SW480 (cell line): ENCODE data around the gene MAN1C1.
"Not testable (repeated sequence)": the region's sequence is repeated elsewhere in the genome, so short reads cannot be mapped to it uniquely, and the experiment has no call there.

Experiments used
- DNase-seq: peaks from one replicate; pipeline ENCODE4 v3.0.0-alpha.2; 2016; ENCODE audit warnings: low spot score

MAN1C1 gene

DNA sequence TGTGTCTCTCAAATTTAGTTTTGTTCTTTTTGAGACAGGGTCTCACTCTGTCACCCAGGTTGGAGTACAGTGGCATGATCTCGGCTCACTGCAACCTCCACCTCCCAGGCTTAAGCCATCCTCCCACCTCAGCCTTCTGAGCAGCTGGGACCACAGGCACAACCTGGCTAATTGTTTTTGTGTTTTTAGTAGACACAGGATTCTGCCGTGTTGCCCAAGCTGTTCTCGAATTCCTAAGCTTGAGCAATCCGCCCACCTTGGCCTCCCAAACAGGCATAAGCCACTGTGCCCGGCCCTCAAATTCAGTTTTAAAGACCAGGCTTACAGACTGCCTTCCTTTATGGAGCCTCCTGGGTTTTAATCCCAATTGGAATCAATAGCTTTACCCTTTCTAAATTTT, 99.7 kb downstream of the MAN1C1 start:
- no peak for DNase-seq

DNA sequence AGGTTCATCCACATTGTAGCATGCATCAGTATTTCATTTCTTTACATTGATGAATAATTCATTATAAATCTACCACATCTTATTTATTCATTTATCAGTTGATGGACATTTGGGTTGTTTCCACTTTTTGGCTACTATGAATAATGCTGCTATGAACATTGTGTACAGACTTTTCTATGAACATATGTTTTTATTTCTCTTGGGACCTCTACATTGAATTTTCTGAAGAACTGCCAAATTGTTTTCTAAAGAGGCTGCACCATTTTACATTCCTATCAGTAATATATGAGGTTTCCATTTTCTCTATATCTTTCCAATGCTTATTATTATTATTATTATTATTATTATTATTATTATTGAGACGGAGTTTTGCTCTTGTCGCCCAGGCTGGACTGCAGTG, 102.1 kb downstream of the MAN1C1 start:
- no peak for DNase-seq

DNA sequence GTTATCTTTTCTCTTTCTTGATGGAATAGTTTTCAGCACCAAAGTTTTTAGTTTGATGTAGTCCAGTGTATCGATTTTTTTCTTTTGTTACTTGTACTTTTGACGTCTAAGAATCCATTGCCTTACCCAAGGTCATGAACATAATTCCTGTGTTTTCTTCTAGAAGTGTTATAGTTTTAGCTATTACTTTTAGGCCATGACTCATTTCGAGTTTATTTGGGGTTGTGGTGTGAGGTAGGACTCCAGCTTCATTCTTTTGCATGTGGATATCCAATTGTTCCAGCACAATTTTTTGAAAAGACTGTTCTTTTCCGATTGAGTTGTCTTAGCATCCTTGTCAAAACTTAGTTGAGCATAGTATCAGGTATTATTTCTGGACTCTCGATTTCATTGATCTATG, 104.0 kb downstream of the MAN1C1 start:
- DNase-seq: no peak

DNA sequence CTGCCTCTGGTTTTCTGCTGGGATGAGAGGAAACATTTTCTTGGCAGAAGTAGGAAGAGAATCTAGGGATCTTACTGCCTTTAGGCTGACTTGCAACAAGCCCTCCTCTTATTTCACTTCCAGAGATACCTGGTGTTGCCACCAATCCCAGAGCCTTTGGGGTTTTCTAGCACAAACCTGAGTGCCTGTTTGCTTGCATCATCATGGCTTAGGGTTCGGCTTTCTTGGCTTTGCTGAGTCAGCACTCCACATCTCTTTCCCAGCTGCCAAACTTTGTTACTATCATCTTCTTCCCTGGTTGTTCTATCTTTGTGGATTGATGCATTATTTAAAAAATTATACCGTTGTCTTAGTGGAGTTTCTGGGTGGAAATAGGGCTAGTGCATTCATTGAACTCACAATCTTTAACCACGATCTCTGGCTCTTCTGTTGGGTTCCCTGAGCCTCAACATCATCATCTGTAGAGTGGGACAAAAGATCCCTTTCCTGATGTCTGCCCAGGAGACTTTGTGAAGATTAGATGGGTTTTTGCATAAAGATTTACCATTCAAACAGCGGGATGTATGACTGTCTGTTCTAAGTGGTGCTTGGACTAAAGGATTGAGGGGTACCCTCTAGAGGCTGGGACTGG, 106.8 kb downstream of the MAN1C1 start:
- DNase-seq: no peak

DNA sequence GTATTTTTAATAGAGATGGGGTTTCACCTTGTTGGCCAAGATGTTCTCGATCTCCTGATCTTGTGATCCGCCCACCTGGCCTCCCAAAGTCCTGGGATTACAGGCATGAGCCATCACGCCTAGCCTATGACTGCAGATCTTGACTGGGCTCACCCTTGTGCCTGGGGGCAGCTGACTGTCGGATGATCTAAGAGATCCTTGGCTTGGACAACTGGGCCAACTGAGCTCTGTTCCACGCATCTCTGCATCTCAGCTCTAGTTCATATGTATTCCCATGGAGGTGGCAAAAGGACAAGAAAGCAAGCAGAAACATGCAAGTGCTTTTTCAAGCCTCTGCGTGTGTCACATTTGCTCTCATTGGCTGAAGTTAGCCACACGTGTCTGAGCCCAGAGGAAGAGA, 107.6 kb downstream of the MAN1C1 start:
- no peak for DNase-seq

DNA sequence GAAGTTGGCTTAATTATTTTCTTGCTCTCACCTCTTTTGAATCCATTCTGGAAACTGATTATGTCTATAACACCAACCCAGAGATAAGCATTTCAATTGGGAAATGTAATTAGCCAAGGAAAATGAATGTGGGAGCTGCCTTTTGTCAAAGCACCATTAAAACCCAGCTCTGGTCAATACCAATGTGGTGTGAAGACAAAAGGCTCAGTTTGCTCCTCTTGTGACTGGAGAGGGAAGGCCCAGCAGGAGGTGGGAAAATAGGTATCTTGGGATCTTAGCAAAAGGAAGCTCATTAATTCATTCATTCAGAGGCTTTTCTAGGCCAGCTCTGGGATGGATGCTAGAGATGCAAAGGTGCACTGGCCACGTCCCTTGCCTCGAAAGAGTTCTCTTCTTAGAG, 108.4 kb downstream of the MAN1C1 start:
- no peak for DNase-seq

DNA sequence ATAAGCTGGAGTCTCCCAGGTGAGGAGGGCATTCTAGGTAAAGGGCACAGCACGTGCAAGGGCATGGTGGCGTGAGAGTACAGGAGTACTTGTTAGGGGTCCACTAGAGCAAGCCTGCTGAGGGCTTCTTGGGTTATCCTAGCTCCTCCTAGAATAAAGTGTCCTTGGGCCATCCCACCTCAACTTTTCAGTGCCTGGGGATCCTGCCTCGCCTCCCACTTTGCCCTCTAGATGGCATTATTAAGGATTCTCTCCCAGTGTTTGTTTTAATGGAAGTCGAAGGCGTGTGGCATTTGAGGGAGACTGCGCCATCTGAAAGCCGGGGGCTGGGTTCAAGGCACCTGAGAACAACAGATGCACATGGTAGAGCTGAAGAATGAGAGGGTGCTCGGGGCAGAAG, 108.9 kb downstream of the MAN1C1 start:
- DNase-seq: no peak

DNA sequence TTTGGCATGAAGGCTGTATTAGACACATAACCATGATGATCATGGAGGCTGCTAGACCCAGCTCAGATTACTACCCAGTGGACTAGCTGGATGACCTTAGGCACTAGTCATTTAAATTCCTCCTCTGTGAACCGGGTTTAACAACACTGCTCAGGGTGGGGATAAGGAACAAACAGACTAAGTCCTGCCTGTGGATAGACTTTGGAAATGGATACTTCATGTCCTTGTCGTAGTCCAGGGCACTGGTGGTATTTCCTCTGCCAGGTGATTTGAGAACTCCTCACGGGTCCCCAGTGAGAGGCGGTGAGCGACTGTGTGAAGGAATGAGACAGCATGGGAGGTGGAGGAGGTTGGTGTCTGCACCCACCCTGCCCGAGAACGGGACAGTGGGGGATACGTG, 110.5 kb downstream of the MAN1C1 start:
- DNase-seq: no peak

DNA sequence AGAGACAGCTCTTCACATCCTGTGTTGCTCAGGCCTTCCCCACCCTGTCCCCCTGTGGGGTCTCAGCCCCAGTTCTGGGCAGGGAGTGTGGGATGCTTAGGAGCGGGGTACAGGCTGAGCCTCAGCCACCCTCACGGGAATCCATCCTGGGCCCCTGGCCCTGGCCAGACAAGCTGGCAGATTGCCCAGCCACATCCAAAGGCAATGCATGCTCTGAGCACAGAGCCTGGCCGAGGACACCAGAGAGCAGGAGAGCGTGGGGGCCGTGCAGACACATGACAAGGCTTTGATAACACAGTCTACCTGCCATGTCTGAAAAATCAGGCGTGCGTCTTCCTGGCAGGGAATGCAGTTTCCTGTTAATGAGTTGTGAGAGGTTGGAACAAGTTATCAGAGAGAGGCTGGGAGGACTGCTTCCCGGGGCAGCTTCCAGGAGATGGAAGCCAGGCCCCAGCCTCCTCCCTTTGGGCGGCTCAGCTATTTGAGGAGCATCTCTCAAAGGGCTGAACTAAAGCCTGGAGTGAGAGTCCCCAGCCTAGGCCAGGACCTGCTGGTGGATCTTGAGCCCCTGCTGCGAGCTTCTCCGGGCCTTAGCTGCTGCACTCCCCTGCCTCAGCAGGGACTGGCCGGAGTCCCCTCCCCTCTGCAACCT, 111.2 kb downstream of the MAN1C1 start:
- no peak for DNase-seq

DNA sequence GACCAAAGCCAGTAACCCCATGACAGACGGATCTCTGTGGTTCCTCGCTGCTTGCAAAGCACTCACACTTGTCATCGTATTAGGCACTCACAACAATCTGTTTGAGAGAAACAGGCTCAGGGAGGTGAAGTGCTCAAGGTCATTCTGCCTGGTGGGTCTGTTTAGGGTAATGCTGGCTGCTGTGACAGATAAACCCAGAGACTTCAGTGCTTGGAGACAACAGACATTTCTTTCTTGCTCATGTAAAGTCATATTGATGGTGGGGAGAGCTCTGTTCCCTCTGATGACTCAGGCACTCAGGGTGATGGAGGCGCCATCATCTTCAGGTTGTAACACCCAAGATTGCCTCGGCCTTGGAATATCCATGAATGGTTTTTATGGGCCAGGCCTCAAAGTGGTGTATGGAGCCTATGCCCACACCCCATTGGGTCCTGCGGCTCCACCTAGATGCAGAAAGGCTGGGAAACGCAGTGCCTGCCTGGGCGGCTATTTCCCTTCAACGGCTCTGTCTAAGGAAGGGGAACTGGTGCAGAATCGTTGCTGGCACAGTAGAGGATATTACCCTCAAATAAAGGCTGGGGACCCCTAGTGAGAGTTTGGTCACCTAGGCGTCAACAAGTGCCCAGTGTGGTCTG, 111.8 kb downstream of the MAN1C1 start:
- DNase-seq: no peak

DNA sequence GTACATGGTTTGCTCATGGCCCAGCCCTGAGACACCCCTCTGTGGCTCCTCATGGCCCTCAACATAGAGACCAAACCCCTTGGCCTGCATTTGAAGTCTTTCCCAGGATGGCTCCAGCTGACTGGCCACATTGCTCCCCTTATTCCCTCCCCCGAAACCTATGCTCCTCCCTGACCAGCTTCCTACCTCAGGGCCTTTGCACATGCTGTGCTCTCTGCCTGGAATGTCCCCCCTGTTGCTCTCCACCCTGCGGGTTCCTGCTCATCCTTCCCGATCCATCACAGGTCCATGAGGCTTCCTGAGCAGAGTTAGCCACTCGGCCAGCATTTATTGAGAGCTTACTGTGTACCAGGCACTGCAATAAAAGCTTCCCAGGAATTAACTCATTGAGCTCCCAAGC, 112.5 kb downstream of the MAN1C1 start:
- DNase-seq: no peak

DNA sequence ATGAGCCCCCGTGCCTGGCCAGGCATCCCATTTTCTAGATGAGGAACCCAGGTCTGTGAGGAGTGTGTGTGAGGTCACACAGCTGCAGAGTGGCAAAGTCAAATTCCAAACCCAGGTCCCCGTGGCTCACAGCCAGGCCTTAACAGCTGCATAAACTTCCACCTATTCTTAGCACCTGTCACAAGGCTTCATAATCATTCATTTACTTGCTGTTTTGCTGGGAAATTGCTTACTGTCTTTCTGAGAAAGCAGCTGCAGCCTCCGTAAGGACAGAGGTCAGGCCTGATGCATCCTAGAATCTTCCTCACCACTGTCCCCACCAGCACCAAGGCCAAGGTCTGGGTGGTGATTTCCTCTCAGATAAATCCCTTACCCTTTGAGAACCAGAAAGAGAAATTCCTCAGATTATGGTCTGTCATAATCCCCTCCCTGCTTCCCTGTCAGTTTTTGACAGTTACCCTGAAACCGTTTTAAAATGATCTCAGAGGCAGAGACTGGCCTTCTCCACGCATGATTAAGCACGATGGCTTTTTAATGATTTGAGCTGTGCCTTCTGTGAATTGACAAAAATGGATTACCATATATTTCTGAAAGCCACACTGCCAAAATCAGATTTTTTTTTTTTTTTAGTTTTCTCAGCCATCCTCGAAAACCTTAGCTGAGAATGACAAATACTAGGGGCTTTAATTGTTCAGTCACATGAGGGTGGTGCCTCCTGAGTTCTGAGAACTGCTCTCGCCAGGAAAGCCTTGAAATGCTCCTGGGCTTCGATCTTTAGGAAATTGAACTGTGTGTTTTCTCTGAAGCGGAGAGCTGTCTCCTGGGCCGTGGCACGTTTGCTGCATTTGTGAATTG, 113.4 kb downstream of the MAN1C1 start:
- DNase-seq: no peak

DNA sequence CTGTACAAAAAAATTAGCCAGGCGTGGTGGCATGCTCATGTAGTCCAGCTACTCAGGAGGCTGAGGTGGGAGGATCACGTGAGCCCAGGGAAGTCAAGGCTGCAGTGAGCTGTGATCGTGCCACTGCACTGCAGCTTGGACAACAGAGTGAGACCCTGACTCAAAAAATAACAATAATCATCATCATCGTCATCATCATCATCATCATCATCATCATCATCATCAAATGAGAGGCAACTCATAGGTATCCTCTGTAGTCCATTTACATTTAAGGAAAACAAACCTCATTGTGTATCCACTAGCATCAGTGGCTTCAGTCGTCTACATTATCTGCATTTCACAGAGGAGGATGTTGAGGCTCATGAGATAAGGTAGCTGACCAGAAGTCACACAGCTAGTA, 114.6 kb downstream of the MAN1C1 start:
- no peak for DNase-seq

DNA sequence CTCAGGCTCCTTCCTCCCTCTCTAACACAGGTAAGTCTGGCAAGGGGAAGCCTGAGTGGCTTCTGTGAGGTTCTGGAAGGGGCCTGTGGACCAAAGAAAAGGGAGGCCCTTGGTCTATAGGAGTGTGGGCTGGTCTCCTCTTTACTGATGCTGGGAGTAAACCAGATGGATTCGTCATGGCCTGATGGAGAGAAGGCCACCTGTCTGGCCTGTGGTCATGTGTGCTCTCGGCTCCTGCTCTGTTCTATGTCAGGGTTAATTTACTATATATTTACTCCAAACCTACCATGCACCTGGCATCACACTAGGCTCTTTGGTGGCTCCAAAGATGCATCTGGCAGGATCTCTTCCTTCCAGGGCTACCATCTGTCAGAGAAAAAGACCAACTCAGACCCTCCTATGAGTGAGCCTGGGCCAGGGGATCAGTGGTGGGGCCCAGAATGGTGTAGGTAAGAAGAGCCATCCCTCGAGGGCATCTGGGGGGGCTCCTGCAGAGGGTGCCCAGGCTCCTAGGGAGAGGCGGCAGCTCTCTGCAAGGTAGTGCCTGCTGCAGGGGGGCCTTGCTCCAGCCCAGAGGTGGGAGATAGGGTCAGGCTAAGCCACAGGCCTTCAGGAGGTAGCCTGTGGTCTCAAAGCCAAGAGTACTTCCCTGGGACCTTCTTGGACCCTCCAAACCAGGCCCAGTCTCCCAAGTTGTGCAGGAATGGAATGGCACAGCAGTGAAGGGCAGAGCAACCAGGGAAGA, 115.2 kb downstream of the MAN1C1 start:
- no peak for DNase-seq

DNA sequence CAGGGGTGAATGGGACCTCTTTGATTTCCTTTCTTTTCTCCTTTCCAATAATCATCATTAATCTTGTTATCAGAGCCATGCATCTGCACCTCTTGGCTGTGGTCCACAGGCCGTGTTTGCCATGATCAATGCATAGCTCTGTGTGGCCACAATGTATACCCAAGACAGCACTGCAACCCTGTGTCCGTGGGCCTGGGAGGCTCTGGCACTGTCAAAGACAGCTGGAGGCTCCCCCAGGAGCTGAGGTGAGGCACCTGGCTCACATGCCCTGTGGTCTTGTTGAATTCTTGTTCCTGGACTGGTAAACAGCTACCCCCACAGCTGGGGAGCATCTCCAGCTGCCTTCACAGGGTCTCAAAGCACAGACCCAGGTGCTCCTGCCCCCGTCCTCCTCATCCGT, 116.2 kb downstream of the MAN1C1 start:
- DNase-seq: no peak

DNA sequence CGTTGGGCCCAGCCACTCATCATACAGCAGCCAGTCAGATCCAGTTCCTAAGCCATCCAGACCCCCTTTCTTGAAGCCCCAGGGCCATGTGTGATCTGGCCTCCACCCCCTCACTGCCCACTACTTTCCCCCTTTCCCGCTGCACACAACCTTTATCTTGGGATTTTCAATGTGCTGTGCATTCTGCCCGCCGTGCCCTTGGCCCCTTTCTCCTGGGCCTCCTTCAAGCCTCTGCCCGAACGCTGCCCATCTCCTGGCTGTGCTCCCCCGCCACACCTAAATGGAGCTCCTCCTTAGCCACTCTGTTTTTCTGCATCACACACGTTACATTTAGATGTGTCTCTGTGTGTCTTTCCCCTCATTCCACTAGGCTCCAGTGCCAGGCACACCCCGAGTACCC, 116.7 kb downstream of the MAN1C1 start:
- no peak for DNase-seq

DNA sequence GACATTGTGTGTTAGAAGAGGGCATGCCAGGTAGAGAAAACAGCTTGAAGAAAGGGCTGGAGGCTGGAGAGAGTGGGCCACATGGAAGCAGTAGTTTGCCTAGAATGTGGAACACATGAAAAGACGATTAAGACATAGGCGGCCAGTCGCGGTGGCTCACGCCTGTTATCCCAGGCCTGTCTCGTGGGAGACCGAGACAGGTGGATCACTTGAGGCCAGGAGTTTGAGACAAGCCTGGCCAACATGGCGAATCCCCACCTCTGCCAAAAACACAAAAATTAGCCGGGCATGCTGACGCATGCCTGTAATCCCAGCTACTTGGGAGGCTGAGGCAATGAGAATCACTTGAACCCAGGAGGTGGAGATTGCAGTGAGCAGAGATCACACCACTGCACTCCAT, 118.4 kb downstream of the MAN1C1 start:
- not testable (repeated sequence) for DNase-seq

DNA sequence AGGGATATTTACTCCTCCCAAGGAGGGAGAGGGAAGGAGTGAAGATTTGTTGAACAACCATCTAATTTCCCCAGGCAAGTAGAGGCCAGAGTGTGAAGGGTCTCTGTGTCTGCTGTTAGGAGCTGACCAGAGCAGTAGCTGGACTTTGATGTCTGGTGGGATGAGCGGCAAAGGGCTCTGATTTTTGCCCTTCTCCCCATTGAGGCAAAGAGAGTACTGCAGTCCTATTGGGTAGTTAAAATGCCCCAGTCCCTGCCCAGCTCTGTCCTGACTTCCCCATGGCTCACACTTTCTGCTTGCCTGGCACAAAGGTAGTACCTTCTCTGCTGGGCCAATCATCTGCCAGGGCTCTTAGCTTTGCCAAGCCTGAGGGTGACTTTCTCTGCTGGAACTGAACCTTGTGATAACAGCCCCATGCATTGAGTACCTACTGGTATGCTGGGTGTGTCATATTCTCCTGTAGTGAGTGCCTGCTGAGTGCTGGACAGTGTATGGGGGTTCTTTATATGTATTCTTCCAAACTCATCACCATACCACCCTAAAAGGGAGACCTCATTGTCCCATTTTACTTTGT, 119.5 kb downstream of the MAN1C1 start:
- DNase-seq: no peak

DNA sequence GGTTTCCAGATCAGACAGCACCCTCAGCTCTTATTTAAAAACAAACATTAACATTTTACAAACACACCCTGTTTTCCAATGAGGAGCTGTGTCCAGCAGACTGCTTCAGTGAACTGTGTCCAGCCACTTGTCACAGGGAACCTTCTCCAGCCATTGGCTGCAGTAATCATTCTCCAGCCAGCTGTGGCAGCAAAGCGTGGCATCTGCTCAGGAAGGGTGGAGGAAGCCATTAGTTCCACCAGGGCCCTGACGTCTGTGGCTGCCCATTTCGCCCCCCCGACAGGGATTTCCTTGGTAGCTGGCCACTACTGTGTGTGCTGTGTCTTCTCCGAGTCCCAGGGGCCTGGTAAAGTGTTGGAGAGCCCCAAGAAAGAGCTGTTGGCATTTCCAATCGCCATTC, 120.5 kb downstream of the MAN1C1 start:
- no peak for DNase-seq

DNA sequence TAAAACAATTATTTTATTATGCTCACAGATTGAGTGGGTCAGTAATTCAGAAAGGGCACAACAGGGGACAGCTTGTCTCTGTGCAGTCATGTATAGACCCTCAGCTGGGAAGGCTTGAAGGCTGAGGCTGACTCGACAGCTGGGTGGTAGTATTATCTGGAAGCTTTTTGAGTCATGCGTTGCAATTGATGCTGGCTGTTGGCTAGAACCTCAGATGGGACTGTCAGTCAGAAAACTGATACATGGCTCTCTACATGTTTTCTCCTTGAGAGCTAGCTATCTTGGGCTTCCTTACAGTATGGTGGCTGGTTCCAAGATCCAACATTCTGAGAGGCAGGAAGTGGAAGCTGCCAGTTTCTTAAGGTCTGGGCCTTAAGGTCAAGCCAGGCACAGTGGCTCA, 121.9 kb downstream of the MAN1C1 start:
- DNase-seq: no peak

DNA sequence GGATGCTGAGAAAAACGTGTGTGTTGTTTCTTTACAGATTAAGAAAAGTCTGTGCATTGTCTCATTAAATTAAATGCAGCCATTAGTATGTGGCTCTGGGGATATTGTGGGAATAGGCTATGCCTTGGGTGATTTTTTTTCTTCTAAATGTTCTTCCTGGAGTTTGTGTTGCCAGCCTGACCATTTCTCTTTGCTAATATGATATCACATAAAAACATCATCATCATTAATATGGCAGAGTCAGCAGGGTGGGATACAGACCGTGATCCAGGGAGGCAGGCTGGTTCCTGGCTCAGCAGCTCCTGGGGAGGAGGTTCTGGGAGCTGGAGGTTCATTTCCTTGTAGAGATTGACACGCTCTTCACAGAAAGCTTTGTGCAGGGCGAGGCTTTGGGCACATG, 122.8 kb downstream of the MAN1C1 start:
- DNase-seq: no peak

DNA sequence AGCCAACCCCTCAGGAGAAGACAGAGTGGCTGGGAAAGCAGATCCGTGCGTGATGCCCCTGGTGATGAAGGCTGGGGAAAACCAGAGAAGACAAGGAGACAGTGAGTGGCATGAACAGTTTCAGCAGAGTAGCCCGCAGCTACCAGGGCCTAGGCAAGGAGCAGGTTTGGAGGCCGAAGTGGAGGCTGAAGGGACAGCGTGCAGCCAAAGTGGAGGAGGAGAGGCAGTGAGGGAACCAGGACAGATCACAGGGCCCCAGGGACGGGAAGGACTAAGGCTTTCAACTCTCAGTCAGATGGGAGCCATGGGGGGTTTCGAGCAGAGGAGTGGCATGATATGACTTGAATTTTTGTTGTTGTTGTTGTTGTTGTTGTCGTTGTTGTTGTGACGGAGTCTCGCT, 123.5 kb downstream of the MAN1C1 start:
- no peak for DNase-seq
